CD14-positive monocyte (primary cell): ENCODE measurements around the gene HTR3A. TPM values are rescaled to one million over a fixed set of nuclear protein-coding genes. Genes with fewer than 3 reads are reported as not detected.

Source experiments
- DNase-seq, 3 donors: peaks; one replicate each; pipeline ENCODE4 v3.0.0-alpha.2; 2011 to 2022
- H2AFZ ChIP-seq: 2 replicates; pipeline ENCODE4 v1.6.0; 2012; ENCODE audit warnings: mild to moderate bottlenecking, low read depth, low read length, inconsistent platforms; ENCODE audit not compliant: insufficient read depth, poor library complexity, severe bottlenecking
- H3K27ac ChIP-seq, 2 donors: 1 replicate in 1 of 2; 2 replicates in 1 of 2; pipeline ENCODE4 v1.5.1; 2012 to 2013; ENCODE audit warnings: low read length in 2 of 2, control low read depth in 1 of 2, inconsistent platforms in 1 of 2, low read depth in 1 of 2, mild to moderate bottlenecking in 1 of 2
- H3K27me3 ChIP-seq, 2 donors: one replicate each; pipeline versions ENCODE4 v1.6.0 to v1.6.1; 2011 to 2013; ENCODE audit warnings: low read length in 2 of 2; ENCODE audit not compliant: control insufficient read depth in 2 of 2, insufficient read depth in 2 of 2
- H3K36me3 ChIP-seq, 2 donors: replicated peaks in 1 of 2; 1 replicate in 1 of 2; 2 replicates in 1 of 2; pipeline versions ENCODE4 v1.5.1 to v1.6.1; 2012 to 2013; ENCODE audit warnings: low read length in 2 of 2, control low read depth in 1 of 2, inconsistent platforms in 1 of 2, mild to moderate bottlenecking in 1 of 2; ENCODE audit not compliant: insufficient read depth in 2 of 2, control insufficient read depth in 1 of 2
- H3K4me1 ChIP-seq, 2 donors: 1 replicate in 1 of 2; 2 replicates in 1 of 2; pipeline versions ENCODE4 v1.5.1 to v1.6.1; 2012 to 2013; ENCODE audit warnings: low read length in 2 of 2, control low read depth in 1 of 2, inconsistent platforms in 1 of 2, mild to moderate bottlenecking in 1 of 2, moderate library complexity in 1 of 2; ENCODE audit not compliant: insufficient read depth in 2 of 2, control insufficient read depth in 1 of 2
- H3K4me2 ChIP-seq: replicated peaks from 2 replicates; pipeline ENCODE3; 2012; ENCODE audit warnings: low read length, moderate library complexity, mild to moderate bottlenecking; ENCODE audit not compliant: poor library complexity, severe bottlenecking; ENCODE audit errors: extremely low read depth
- H3K4me3 ChIP-seq, 3 experiments: fragments of 200-600 bp in 1 of 3; sonication (generic) in 1 of 3; replicated peaks in 1 of 3; 1 replicate in 2 of 3; 2 replicates in 1 of 3; pipeline ENCODE4 v1.5.1; 2011 to 2013; ENCODE audit warnings: low read length in 3 of 3, mild to moderate bottlenecking in 3 of 3, control low read depth in 2 of 3, low read depth in 2 of 3, inconsistent platforms in 1 of 3, moderate library complexity in 1 of 3
- H3K79me2 ChIP-seq: 2 replicates; pipeline ENCODE4 v1.6.0; 2012; ENCODE audit warnings: mild to moderate bottlenecking, control low read depth, inconsistent platforms, low read length, moderate library complexity; ENCODE audit not compliant: insufficient read depth
- H3K9ac ChIP-seq: 2 replicates; pipeline ENCODE4 v1.6.0; 2017; ENCODE audit warnings: low read length, mild to moderate bottlenecking; ENCODE audit not compliant: insufficient read depth, poor library complexity, severe bottlenecking
- H3K9me3 ChIP-seq, 2 donors: replicated peaks in 1 of 2; 1 replicate in 1 of 2; 2 replicates in 1 of 2; pipeline versions ENCODE4 v1.5.1 to v1.6.1; 2012 to 2013; ENCODE audit warnings: low read length in 2 of 2, control low read depth in 1 of 2; ENCODE audit not compliant: control insufficient read depth in 1 of 2, insufficient read depth in 1 of 2
- H4K20me1 ChIP-seq: 2 replicates; pipeline ENCODE4 v1.6.0; 2012; ENCODE audit warnings: mild to moderate bottlenecking, low read length, control low read depth, moderate library complexity; ENCODE audit not compliant: insufficient read depth
- H3K27ac Mint-ChIP-seq, 7 donors: one replicate each; pipeline ENCODE4 v1.8.0; 2020; ENCODE audit warnings: mild to moderate bottlenecking in 7 of 7, mixed read lengths in 7 of 7, moderate library complexity in 6 of 7, inconsistent platforms in 2 of 7
- H3K27me3 Mint-ChIP-seq, 3 donors: one replicate each; pipeline ENCODE4 v1.8.0; 2021 to 2022; ENCODE audit warnings: low read depth in 3 of 3, mild to moderate bottlenecking in 3 of 3, mixed read lengths in 3 of 3, moderate library complexity in 3 of 3, inconsistent platforms in 1 of 3
- H3K36me3 Mint-ChIP-seq, 2 donors: one replicate each; pipeline ENCODE4 v1.8.0; 2020; ENCODE audit warnings: mixed read lengths in 2 of 2, inconsistent platforms in 1 of 2, mild to moderate bottlenecking in 1 of 2
- H3K4me1 Mint-ChIP-seq: one replicate; pipeline ENCODE4 v1.8.0; 2020; ENCODE audit warnings: mild to moderate bottlenecking, mixed read lengths
- H3K4me3 Mint-ChIP-seq, 2 donors: one replicate each; pipeline ENCODE4 v1.8.0; 2020; ENCODE audit warnings: mild to moderate bottlenecking in 2 of 2, mixed read lengths in 2 of 2, moderate library complexity in 1 of 2
- H3K9me3 Mint-ChIP-seq, 7 donors: one replicate each; pipeline ENCODE4 v1.8.0; 2020 to 2022; ENCODE audit warnings: mixed read lengths in 7 of 7, mild to moderate bottlenecking in 6 of 7, moderate library complexity in 6 of 7, inconsistent platforms in 2 of 7
- WGBS: methylation state at CpG from one replicate; pipeline ENCODE4 v1.1.5; 2013; ENCODE audit warnings: missing lambda C conversion rate; ENCODE audit not compliant: insufficient coverage; 5-methylcytosine and 5-hydroxymethylcytosine counted together
- intact Hi-C, 2 donors: fragments of 100-400 bp; cut with micrococcal nuclease; formaldehyde crosslinking; loops; one replicate each; pipeline versions ENCODE4 v1.15.0 to v1.15.1; 2023
- polyA plus RNA-seq, 3 donors: library from polyadenylated mRNA; depleted of rRNA in 1 of 3; unstranded in 2 of 3; stranded (reverse) in 1 of 3; fragments of 300-500 nt in 2 of 3; fragments of >200 nt in 1 of 3; fragmentation: Illumina TruSeq in 2 of 3; gene quantifications; 1 replicate in 2 of 3; 2 replicates in 1 of 3; pipeline ENCODE4 v1.2.3, GENCODE V29; 2012 to 2021
- TF ChIP-seq, protein P1 (sequence below): fragments of 200-600 bp; IDR thresholded peaks from one replicate; pipeline ENCODE4 v1.8.0; 2022; ENCODE audit warnings: antibody characterized with exemption, mild to moderate bottlenecking

The HTR3A gene
- polyA plus RNA-seq, 3 donors: not detected

DNA sequence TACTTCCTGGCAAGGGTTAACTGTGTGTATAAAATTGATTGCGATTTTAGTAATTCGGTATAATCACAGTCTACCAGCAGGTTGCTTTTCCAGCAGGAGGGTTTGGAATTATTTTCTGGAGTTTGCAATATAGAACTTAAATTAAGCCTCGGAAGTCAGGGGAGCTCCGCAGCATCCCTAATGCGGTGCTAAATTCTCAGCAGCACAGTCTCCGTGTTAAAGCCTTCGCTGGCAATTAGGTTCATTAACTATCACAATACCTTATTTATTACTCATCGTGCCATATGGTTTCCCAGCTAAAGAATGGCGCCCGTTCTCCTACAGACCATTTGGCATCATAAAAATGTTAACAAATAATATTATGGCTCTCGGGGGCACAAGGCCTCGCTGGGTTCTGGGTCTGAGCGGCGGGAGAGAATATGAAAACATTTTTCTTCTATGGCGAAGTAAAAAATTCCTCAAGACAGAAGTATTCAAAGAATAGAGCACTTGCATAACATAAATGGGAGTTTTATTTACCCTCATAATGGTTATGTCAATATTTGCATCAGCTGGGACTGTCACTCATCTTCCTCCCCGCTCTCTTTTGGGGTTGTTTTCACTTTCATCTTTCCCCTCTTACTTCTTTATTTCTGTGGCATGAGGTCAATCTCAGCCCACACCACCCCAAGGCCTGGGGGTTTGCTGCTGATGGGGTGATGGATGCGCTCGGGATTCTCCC lies 56.5 kb downstream of the HTR3A start:
- H3K4me1 Mint-ChIP-seq: peaks cover 24% of the 10 kb centered on the region
- H3K27ac Mint-ChIP-seq: peak overlapping the region in 5 of 7 donors; percentile 67 to 85 (median 76)
- no peak for DNase-seq
- TF ChIP-seq, protein P1, sequence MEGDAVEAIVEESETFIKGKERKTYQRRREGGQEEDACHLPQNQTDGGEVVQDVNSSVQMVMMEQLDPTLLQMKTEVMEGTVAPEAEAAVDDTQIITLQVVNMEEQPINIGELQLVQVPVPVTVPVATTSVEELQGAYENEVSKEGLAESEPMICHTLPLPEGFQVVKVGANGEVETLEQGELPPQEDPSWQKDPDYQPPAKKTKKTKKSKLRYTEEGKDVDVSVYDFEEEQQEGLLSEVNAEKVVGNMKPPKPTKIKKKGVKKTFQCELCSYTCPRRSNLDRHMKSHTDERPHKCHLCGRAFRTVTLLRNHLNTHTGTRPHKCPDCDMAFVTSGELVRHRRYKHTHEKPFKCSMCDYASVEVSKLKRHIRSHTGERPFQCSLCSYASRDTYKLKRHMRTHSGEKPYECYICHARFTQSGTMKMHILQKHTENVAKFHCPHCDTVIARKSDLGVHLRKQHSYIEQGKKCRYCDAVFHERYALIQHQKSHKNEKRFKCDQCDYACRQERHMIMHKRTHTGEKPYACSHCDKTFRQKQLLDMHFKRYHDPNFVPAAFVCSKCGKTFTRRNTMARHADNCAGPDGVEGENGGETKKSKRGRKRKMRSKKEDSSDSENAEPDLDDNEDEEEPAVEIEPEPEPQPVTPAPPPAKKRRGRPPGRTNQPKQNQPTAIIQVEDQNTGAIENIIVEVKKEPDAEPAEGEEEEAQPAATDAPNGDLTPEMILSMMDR: no peak
- H3K79me2 ChIP-seq: no peaks in the 10 kb centered on the region
- H4K20me1 ChIP-seq: no peaks in the 10 kb centered on the region
- peak overlapping the region; percentile 1 for H3K9ac ChIP-seq
- peak overlapping the region; percentile 37 for H3K4me2 ChIP-seq
- peak overlapping the region in 1 of 3 experiments; percentile 41 for H3K4me3 ChIP-seq
- H3K9me3 ChIP-seq: no peaks in the 10 kb centered on the region
- H3K4me1 ChIP-seq: peaks cover 23 to 24% of the 10 kb centered on the region in 2 donors
- H3K4me3 Mint-ChIP-seq: peak overlapping the region in 1 of 2 donors; percentile 71
- H3K36me3 ChIP-seq: no peaks in the 10 kb centered on the region
- 94% methylated on average over 10 of the region's 18 CpGs for WGBS
- intact Hi-C loops: no loop called here
- H3K27me3 ChIP-seq: peaks cover 2% of the 10 kb centered on the region in 2 donors
- peak overlapping the region; percentile 34 to 54 for H3K27ac ChIP-seq
- H3K36me3 Mint-ChIP-seq: no peaks in the 10 kb centered on the region
- peak overlapping the region; percentile 64 for H2AFZ ChIP-seq
- H3K9me3 Mint-ChIP-seq: no peaks in the 10 kb centered on the region
- H3K27me3 Mint-ChIP-seq: peaks cover 3 to 14% (median 11%) of the 10 kb centered on the region in 3 donors

DNA sequence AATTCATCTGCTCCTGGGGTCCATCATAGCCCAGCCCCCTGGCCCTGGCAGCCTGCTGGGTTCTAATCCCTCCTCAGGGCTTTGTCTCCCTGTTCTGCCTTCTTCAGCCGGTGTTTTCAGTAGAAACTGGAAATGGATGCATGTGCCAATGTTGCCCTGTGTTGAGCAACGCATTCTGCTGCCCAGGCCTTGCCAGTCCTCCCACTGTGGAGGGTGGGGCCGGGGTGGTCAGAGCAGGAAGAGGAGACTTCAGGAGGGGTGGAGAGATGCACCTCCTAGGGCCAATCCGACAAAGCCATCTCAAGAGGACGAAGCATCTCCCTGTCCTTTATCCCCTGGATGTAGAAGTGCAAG lies 57.0 kb downstream of the HTR3A start:
- H3K4me1 Mint-ChIP-seq: peaks cover 29% of the 10 kb centered on the region

More for the DNA sequence above, 57.0 kb downstream of the HTR3A start:
- Mint-ChIP-seq H3K27ac (peak overlapping the region in 5 of 7 donors; percentile 67 to 85 (median 76)), H3K9me3 (no peaks in the 10 kb centered on the region), H3K36me3 (no peaks in the 10 kb centered on the region), H3K27me3 (peaks cover 3 to 19% (median 14%) of the 10 kb centered on the region in 3 donors), H3K4me3 (peak overlapping the region in 1 of 2 donors; percentile 71)
- peak; percentile 12 to 16 (median 13) for DNase-seq
- peak overlapping the region in 1 of 3 experiments; percentile 41 for H3K4me3 ChIP-seq
- intact Hi-C loops: no loop called here
- 15% methylated on average over 2 of the region's 5 CpGs for WGBS
- peak overlapping the region; percentile 1 for H3K9ac ChIP-seq
- H3K27me3 ChIP-seq: peaks cover 2 to 4% of the 10 kb centered on the region in 2 donors
- TF ChIP-seq, protein P1: no peak
- H3K79me2 ChIP-seq: no peaks in the 10 kb centered on the region
- peaks cover 25% of the 10 kb centered on the region in 2 donors for H3K4me1 ChIP-seq
- H4K20me1 ChIP-seq: no peaks in the 10 kb centered on the region
- H3K4me2 ChIP-seq: peak overlapping the region; percentile 37
- H3K9me3 ChIP-seq: no peaks in the 10 kb centered on the region
- H3K36me3 ChIP-seq: no peaks in the 10 kb centered on the region
- peak overlapping the region; percentile 34 to 54 for H3K27ac ChIP-seq
- peak overlapping the region; percentile 64 for H2AFZ ChIP-seq
